GM21619 (cell line): ENCODE measurements around the gene SLC6A7.
A peak's percentile ranks its signal among the peaks of the same experiment; 100 is the strongest.

Source experiments
- ATAC-seq: cut with Tn5 transposase; IDR thresholded peaks from one replicate; pipeline ENCODE4 v1.9.1; 2021; ENCODE audit not compliant: unreplicated experiment

The SLC6A7 gene

GRCh38 chr5:150255659-150256409 is 66.0 kb downstream of the SLC6A7 start:
- ATAC-seq = no peak

GRCh38 chr5:150256410-150257064 is 66.7 kb downstream of the SLC6A7 start:
- no peak for ATAC-seq

- no peak for ATAC-seq
Observed at GRCh38 chr5:150257424-150257823, 67.6 kb downstream of the SLC6A7 start.

- ATAC-seq = peak; percentile 72
Observed at GRCh38 chr5:150258130-150258529, 68.3 kb downstream of the SLC6A7 start.
